HFFc6 (cell line): ENCODE measurements around the gene TMPRSS9. TPM values are rescaled to one million over a fixed set of nuclear protein-coding genes. Genes with fewer than 3 reads are reported as not detected.

Source experiments
- DNase-seq: peaks from one replicate; pipeline ENCODE4 v3.0.0-alpha.2; 2018
- H3K27ac Mint-ChIP-seq: 2 replicates; pipeline ENCODE4 v1.8.0; 2020; ENCODE audit warnings: mild to moderate bottlenecking, mixed read lengths
- H3K27me3 Mint-ChIP-seq: 2 replicates; pipeline ENCODE4 v1.8.0; 2021; ENCODE audit warnings: mild to moderate bottlenecking, moderate library complexity, mixed read lengths; ENCODE audit not compliant: insufficient read depth
- H3K36me3 Mint-ChIP-seq: 2 replicates; pipeline ENCODE4 v1.8.0; 2021; ENCODE audit warnings: low read depth, mixed read lengths
- H3K4me1 Mint-ChIP-seq: 2 replicates; pipeline ENCODE4 v1.8.0; 2020; ENCODE audit warnings: low read depth, mixed read lengths
- H3K4me3 Mint-ChIP-seq: 2 replicates; pipeline ENCODE4 v1.8.0; 2020; ENCODE audit warnings: mild to moderate bottlenecking, moderate library complexity, mixed read lengths
- H3K9me3 Mint-ChIP-seq: 2 replicates; pipeline ENCODE4 v1.8.0; 2020; ENCODE audit warnings: mild to moderate bottlenecking, mixed read lengths
- total RNA-seq, 6 experiments: library from RNA; stranded (reverse); fragmentation: NEBNext Ultra II Directional; extraction: Animal tissue kit (Norgen Biotek cat#: 25700); gene quantifications; 2 replicates in 1 of 6; 3 replicates in 5 of 6; pipeline ENCODE4 v1.2.3, GENCODE V29; 2021
- TF ChIP-seq, protein P1 (sequence below): fragments of 200-600 bp; sonication (generic); IDR thresholded peaks from 2 replicates; pipeline ENCODE4 v1.5.0; 2021; ENCODE audit warnings: antibody characterized with exemption, mild to moderate bottlenecking

The TMPRSS9 gene
- total RNA-seq, 6 experiments from 2014 or later = not detected

DNA sequence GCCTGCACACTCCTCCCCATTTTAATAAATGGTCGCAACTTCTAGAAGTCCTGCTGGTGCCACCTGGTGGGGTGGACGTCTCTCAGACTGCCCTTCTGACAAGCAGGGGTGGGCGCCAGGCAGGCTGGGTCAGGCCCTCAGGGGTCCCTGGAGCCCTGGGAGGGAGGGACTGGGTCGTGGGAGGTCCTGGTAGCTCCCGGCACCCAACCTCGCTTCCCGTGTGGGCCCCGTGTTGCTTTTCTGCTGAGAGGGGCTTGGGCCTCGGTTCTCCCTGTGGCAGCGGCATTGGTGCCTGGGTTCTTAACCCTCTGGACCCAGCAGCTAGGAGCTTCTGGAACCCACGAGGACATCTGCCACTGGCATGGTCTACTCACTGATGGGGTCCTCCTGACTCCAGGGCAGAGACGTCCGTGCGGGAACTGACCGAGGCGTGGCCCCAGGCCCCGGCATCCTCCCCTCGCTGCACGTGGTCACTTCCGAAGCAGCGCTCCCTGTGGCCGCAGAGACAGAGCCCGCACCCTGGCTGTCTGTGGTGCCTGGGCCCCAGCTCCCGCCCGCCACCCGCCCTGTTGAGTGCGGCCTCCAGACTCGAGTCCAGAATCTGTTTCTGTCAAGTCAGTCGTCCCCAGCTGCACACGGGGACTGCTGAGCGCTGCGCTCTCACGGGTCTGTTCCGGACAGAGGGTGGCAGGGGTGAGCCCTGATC, 6.0 kb upstream of the TMPRSS9 start:
- H3K9me3 Mint-ChIP-seq = no peaks in the 10 kb centered on the region
- H3K27ac Mint-ChIP-seq = no peak overlapping the region
- H3K4me3 Mint-ChIP-seq = no peak overlapping the region
- no peak for DNase-seq
- TF ChIP-seq, protein P1, sequence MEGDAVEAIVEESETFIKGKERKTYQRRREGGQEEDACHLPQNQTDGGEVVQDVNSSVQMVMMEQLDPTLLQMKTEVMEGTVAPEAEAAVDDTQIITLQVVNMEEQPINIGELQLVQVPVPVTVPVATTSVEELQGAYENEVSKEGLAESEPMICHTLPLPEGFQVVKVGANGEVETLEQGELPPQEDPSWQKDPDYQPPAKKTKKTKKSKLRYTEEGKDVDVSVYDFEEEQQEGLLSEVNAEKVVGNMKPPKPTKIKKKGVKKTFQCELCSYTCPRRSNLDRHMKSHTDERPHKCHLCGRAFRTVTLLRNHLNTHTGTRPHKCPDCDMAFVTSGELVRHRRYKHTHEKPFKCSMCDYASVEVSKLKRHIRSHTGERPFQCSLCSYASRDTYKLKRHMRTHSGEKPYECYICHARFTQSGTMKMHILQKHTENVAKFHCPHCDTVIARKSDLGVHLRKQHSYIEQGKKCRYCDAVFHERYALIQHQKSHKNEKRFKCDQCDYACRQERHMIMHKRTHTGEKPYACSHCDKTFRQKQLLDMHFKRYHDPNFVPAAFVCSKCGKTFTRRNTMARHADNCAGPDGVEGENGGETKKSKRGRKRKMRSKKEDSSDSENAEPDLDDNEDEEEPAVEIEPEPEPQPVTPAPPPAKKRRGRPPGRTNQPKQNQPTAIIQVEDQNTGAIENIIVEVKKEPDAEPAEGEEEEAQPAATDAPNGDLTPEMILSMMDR = no peak
- H3K36me3 Mint-ChIP-seq = no peaks in the 10 kb centered on the region
- H3K27me3 Mint-ChIP-seq = peaks cover 12% of the 10 kb centered on the region
- H3K4me1 Mint-ChIP-seq = no peaks in the 10 kb centered on the region

DNA sequence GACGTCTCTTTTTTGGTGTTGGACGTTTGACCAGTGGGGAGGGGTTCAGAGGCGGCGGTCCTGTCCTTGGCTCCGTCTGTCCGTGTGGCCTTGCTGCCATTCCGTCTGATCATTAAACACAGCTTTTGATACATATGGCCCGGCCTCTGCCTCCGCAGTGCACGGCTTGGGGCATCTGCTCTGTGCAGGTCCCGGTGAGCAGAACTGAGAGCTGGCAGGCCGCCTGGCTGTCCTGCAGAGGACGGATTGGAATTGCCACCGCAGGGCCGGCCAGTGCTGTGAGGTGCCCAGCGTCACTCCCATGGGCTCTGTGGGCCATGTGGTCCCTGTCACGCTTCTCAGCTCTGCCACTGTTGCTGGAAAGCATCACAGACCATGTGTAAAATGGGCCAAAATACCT, 5.4 kb upstream of the TMPRSS9 start:
- no peaks in the 10 kb centered on the region for H3K36me3 Mint-ChIP-seq
- no peaks in the 10 kb centered on the region for H3K4me1 Mint-ChIP-seq
- DNase-seq = no peak
- H3K4me3 Mint-ChIP-seq = no peak overlapping the region
- H3K9me3 Mint-ChIP-seq = no peaks in the 10 kb centered on the region
- TF ChIP-seq, protein P1 = no peak
- H3K27me3 Mint-ChIP-seq = peaks cover 15% of the 10 kb centered on the region
- H3K27ac Mint-ChIP-seq = no peak overlapping the region

DNA sequence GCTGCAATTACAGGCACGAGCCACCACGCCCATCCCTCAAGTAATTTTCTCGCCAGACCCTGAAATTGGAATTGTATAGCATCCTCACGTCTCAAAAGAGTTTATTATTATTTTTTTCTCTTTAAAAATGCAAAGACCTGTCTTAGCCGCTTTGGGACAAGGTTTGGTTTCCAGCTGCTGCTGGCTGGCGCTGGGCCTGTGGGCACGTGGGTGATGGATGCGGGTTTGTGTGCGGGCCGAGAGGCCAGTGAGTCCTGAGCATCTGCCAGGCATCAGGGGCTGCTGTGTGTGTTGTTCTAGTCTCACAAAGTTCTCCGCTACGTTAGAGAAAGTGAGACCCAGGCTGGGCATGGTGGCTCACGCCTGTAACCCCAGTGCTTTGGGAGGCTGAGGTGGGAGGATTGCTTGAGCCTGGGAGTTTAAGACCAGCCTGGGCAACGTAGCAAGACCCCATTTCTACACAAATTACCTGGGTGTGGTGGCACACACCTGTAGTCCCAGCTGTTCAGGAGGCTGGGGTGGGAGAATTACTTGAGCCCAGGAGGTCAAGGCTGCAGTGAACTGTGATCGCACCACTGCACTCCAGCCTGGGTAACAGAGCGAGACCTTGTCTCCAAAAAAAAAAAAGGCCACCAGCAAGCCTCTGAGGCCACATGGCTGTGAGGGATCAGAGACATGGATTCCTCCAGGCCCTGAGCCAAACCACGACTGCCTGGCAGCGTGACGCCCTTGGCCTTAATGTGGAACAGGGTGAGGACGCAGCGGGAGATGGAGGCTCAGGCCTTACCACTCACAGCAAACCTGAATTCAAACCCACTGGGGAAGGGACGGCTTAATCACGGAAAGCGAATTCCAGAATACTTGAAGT, 4.7 kb upstream of the TMPRSS9 start:
- Mint-ChIP-seq H3K27me3 (peaks cover 16% of the 10 kb centered on the region), H3K27ac (no peak overlapping the region), H3K4me3 (no peak overlapping the region), H3K4me1 (no peaks in the 10 kb centered on the region), H3K36me3 (no peaks in the 10 kb centered on the region), H3K9me3 (no peaks in the 10 kb centered on the region)
- TF ChIP-seq, protein P1 = no peak
- DNase-seq = no peak

DNA sequence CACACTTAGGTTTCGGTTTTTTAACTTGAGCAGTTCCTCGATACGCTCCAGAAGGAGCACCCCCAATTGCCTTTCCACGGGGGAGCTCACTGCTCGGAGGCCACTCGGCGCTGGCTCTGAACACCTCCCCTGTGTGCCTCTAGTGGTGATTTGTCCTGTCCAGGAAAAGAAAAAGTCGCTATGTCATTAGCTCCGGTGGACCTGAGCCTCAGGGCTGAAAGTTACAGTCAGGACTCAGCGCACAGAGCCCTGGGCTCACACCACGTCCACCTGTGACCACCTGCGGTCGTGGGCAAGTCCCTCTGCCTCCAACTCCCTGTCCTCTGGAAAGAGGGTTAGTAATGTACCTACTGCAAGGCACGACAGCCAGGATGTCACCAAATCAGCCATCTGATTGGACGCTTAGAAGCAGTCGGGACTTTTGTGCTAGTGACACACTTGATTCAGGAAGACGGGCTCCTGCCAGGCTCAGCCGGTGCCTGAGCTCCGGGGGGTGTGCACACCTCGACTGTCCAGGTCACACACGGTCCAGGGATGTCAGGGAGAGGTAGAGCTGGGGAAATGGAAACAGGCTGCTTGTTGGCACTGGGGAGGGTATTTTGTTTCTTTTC, 3.9 kb upstream of the TMPRSS9 start:
- no peak for DNase-seq
- H3K36me3 Mint-ChIP-seq = no peaks in the 10 kb centered on the region
- TF ChIP-seq, protein P1 = no peak
- no peaks in the 10 kb centered on the region for H3K9me3 Mint-ChIP-seq
- no peak overlapping the region for H3K27ac Mint-ChIP-seq
- no peaks in the 10 kb centered on the region for H3K4me1 Mint-ChIP-seq
- no peak overlapping the region for H3K4me3 Mint-ChIP-seq
- H3K27me3 Mint-ChIP-seq = peaks cover 19% of the 10 kb centered on the region

DNA sequence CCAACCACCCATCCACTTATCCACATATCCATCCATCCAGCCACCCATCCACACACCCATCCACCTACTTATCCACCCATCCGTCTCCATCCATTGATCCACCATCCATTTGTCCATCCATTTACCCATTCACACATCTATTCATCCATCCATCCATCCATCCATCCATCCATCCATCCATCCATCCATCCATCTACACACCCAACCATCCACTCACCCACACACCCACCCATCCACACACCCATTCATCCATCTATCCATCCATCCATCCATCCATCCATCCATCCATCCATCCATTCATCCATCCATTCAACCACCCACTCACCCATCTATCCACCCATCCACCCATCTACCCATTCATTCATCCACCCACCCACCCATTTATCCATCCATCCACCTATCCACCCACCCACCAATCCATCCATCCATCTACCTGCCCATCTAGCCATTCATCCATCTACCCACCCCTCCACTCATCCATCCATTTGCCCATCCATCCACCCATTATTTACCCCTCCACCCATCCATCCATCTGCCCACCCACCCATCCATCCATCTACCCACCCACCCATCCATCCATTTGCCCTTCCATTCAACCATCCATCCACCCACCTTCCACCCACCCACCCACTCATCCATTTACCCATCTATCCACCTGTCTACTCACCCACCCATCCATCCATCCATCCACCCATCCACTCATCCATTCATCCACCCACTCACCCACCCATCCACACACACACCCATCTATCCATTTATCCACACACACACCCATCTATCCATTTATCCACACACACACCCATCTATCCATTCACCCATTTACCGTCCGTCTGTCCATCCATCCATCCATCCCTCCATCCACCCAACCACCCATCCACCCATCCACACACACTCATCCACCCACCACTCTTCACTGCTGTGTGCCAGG, 2.5 kb upstream of the TMPRSS9 start:
- Mint-ChIP-seq H3K36me3 (no peaks in the 10 kb centered on the region), H3K9me3 (no peaks in the 10 kb centered on the region), H3K27me3 (peaks cover 19% of the 10 kb centered on the region), H3K4me3 (no peak overlapping the region), H3K4me1 (no peaks in the 10 kb centered on the region), H3K27ac (no peak overlapping the region)
- TF ChIP-seq, protein P1 = no peak
- no peak for DNase-seq
